Astrocyte (in vitro differentiated cells and primary cell): Measurements from ENCODE around the gene HIKESHI. TPM values are rescaled to one million over a fixed set of nuclear protein-coding genes. Genes with fewer than 3 reads are reported as not detected.
A peak's percentile ranks its signal among the peaks of the same experiment; 100 is the strongest.

Experiments
- DNase-seq: peaks from one replicate; pipeline ENCODE4 v3.0.0-alpha.2; 2010; ENCODE audit warnings: low read depth
- FAIRE-seq: peaks from 2 replicates; lab custom pipeline; 2011; peaks lifted over from hg19 to GRCh38; lab: Jason Lieb, UNC
- H2AFZ ChIP-seq: 2 replicates; pipeline ENCODE4 v1.6.0; 2012; ENCODE audit warnings: low read depth, low read length, inconsistent platforms
- H3K27ac ChIP-seq: 2 replicates; pipeline ENCODE4 v1.5.1; 2011; ENCODE audit warnings: low read depth, low read length, inconsistent platforms
- H3K27me3 ChIP-seq: 2 replicates; pipeline ENCODE4 v1.6.0; 2011; ENCODE audit warnings: low read length, inconsistent platforms; ENCODE audit not compliant: insufficient read depth
- H3K36me3 ChIP-seq: 2 replicates; pipeline ENCODE4 v1.5.1; 2011; ENCODE audit warnings: low read length, inconsistent platforms; ENCODE audit not compliant: insufficient read depth
- H3K4me1 ChIP-seq: 2 replicates; pipeline ENCODE4 v1.5.1; 2011; ENCODE audit warnings: low read length, inconsistent platforms; ENCODE audit not compliant: insufficient read depth
- H3K4me2 ChIP-seq: 2 replicates; pipeline ENCODE4 v1.6.0; 2012; ENCODE audit warnings: low read length, inconsistent platforms
- H3K4me3 ChIP-seq: 2 replicates; pipeline ENCODE4 v1.5.1; 2011; ENCODE audit warnings: low read depth, mild to moderate bottlenecking, low read length, inconsistent platforms; ENCODE audit not compliant: insufficient read depth
- H3K79me2 ChIP-seq: 2 replicates; pipeline ENCODE4 v1.6.0; 2012; ENCODE audit warnings: mild to moderate bottlenecking, low read length, inconsistent platforms; ENCODE audit not compliant: insufficient read depth
- H3K9ac ChIP-seq: 2 replicates; pipeline ENCODE4 v1.6.0; 2012; ENCODE audit warnings: mild to moderate bottlenecking, low read length, inconsistent platforms
- H3K9me3 ChIP-seq: 2 replicates; pipeline ENCODE4 v1.5.1; 2012; ENCODE audit warnings: low read depth, mild to moderate bottlenecking, low read length, inconsistent platforms; ENCODE audit not compliant: insufficient read depth
- H4K20me1 ChIP-seq: 2 replicates; pipeline ENCODE4 v1.6.0; 2012; ENCODE audit warnings: low read length, inconsistent platforms; ENCODE audit not compliant: insufficient read depth
- H3K27ac Mint-ChIP-seq: one replicate; pipeline ENCODE4 v1.8.0; 2021; ENCODE audit warnings: mild to moderate bottlenecking, mixed read lengths; ENCODE audit not compliant: unreplicated experiment
- H3K27me3 Mint-ChIP-seq: one replicate; pipeline ENCODE4 v1.8.0; 2021; ENCODE audit warnings: low read depth, mixed read lengths; ENCODE audit not compliant: unreplicated experiment
- H3K36me3 Mint-ChIP-seq: one replicate; pipeline ENCODE4 v1.8.0; 2021; ENCODE audit warnings: low read depth, mixed read lengths; ENCODE audit not compliant: unreplicated experiment
- H3K4me1 Mint-ChIP-seq: one replicate; pipeline ENCODE4 v1.8.0; 2021; ENCODE audit warnings: low read depth, mixed read lengths; ENCODE audit not compliant: unreplicated experiment
- H3K4me3 Mint-ChIP-seq: one replicate; pipeline ENCODE4 v1.8.0; 2021; ENCODE audit warnings: mild to moderate bottlenecking, moderate library complexity, mixed read lengths; ENCODE audit not compliant: unreplicated experiment
- H3K9me3 Mint-ChIP-seq: one replicate; pipeline ENCODE4 v1.8.0; 2021; ENCODE audit warnings: mild to moderate bottlenecking, mixed read lengths; ENCODE audit not compliant: unreplicated experiment
- CTCF ChIP-seq: IDR thresholded peaks from 2 replicates; pipeline ENCODE4 v1.5.1; 2011; ENCODE audit warnings: low read depth, mild to moderate bottlenecking, inconsistent platforms, low read length, moderate library complexity; ENCODE audit not compliant: insufficient read depth
- EZH2 ChIP-seq: IDR thresholded peaks from 2 replicates; pipeline ENCODE4 v1.6.1; 2012; ENCODE audit warnings: mild to moderate bottlenecking, low read length, inconsistent platforms; ENCODE audit not compliant: insufficient read depth
- total RNA-seq: library from RNA; stranded (reverse); gene quantifications from 2 replicates; pipeline ENCODE4 v1.2.1, GENCODE V29; 2021

HIKESHI gene
- total RNA-seq, 1 donor from 2014 or later, result 42.3 TPM

- no peak overlapping the region for H3K27ac Mint-ChIP-seq
- Histone ChIP-seq H3K4me1 (no peaks in the 10 kb centered on the region), H3K9me3 (no peaks in the 10 kb centered on the region), H4K20me1 (no peaks in the 10 kb centered on the region), H3K27me3 (no peaks in the 10 kb centered on the region), H3K27ac (no peak overlapping the region), H2AFZ (no peak overlapping the region), H3K79me2 (no peaks in the 10 kb centered on the region), H3K4me2 (no peak overlapping the region), H3K4me3 (no peak overlapping the region), H3K9ac (no peak overlapping the region), H3K36me3 (no peaks in the 10 kb centered on the region)
- no peaks in the 10 kb centered on the region for H3K27me3 Mint-ChIP-seq
- TF ChIP-seq CTCF (no peak), EZH2 (no peak)
- DNase-seq, result no peak
- FAIRE-seq, result no peak
- H3K4me3 Mint-ChIP-seq, result no peak overlapping the region
- H3K36me3 Mint-ChIP-seq, result no peaks in the 10 kb centered on the region
- H3K9me3 Mint-ChIP-seq, result no peaks in the 10 kb centered on the region
- peaks cover 8% of the 10 kb centered on the region for H3K4me1 Mint-ChIP-seq
Observed at GRCh38 chr11:86292912-86293616, 9.0 kb upstream of the HIKESHI start.

- H3K27ac Mint-ChIP-seq, result no peak overlapping the region
- no peak overlapping the region for H3K4me2 ChIP-seq
- FAIRE-seq (no peak), DNase-seq (no peak)
- no peaks in the 10 kb centered on the region for H3K9me3 Mint-ChIP-seq
- no peak overlapping the region for H2AFZ ChIP-seq
- no peaks in the 10 kb centered on the region for H3K9me3 ChIP-seq
- no peak overlapping the region for H3K4me3 ChIP-seq
- H3K36me3 ChIP-seq, result no peaks in the 10 kb centered on the region
- H3K4me1 ChIP-seq, result no peaks in the 10 kb centered on the region
- no peak overlapping the region for H3K4me3 Mint-ChIP-seq
- no peaks in the 10 kb centered on the region for H3K27me3 Mint-ChIP-seq
- H3K27ac ChIP-seq, result no peak overlapping the region
- H3K9ac ChIP-seq, result no peak overlapping the region
- H3K27me3 ChIP-seq, result no peaks in the 10 kb centered on the region
- peaks cover 4% of the 10 kb centered on the region for H3K4me1 Mint-ChIP-seq
- no peak for TF ChIP-seq CTCF
- TF ChIP-seq EZH2, result no peak
- H3K79me2 ChIP-seq, result no peaks in the 10 kb centered on the region
- H4K20me1 ChIP-seq, result no peaks in the 10 kb centered on the region
- no peaks in the 10 kb centered on the region for H3K36me3 Mint-ChIP-seq
Observed at GRCh38 chr11:86294026-86294425, 8.0 kb upstream of the HIKESHI start.

GRCh38 chr11:86301742-86302091 is 323 bp upstream of the HIKESHI start:
- Mint-ChIP-seq H3K4me1 (peaks cover 10% of the 10 kb centered on the region), H3K4me3 (peak overlapping the region; percentile 100), H3K27ac (peak overlapping the region; percentile 93), H3K36me3 (no peaks in the 10 kb centered on the region), H3K27me3 (no peaks in the 10 kb centered on the region), H3K9me3 (no peaks in the 10 kb centered on the region)
- Histone ChIP-seq H3K9ac (peak overlapping the region; percentile 95), H3K27me3 (no peaks in the 10 kb centered on the region), H3K4me3 (peak overlapping the region; percentile 97), H3K4me2 (peak overlapping the region; percentile 89), H3K27ac (peak overlapping the region; percentile 91), H3K36me3 (no peaks in the 10 kb centered on the region), H3K79me2 (peaks cover 35% of the 10 kb centered on the region), H4K20me1 (no peaks in the 10 kb centered on the region), H3K4me1 (no peaks in the 10 kb centered on the region), H3K9me3 (no peaks in the 10 kb centered on the region), H2AFZ (peak overlapping the region; percentile 93)
- DNase-seq (no peak), FAIRE-seq (no peak)
- TF ChIP-seq CTCF (no peak), EZH2 (no peak)
